NCI-H526 (cell line): ENCODE measurements around the gene PLK3.
"Not testable (repeated sequence)": the region's sequence is repeated elsewhere in the genome, so short reads cannot be mapped to it uniquely, and the experiment has no call there.

Experiments
- DNase-seq, 2 experiments: peaks; one replicate each; lab custom pipeline; 2025; lab: John Stamatoyannopoulos, UW

PLK3 gene

DNA sequence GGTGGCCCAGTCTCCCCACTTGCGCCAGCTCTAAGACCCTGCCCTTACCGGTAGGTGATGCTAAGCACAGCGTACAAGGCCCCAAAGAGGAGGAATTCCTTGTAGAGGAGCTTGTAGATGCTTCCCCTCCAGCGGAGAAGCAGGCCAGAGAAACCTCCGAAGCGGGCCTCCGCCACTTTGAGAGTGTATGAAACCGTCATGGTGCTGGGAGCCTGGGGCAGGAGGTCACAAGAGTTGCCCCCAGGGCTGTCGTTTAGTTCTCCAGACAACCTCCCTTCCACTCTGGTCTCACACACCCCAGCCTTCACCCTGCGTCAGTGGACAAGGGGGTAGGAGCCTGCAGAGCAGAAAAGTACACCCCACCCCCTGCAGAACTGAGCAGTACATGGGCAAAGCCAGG is 12.7 kb upstream of the PLK3 start:
- no peak for DNase-seq

DNA sequence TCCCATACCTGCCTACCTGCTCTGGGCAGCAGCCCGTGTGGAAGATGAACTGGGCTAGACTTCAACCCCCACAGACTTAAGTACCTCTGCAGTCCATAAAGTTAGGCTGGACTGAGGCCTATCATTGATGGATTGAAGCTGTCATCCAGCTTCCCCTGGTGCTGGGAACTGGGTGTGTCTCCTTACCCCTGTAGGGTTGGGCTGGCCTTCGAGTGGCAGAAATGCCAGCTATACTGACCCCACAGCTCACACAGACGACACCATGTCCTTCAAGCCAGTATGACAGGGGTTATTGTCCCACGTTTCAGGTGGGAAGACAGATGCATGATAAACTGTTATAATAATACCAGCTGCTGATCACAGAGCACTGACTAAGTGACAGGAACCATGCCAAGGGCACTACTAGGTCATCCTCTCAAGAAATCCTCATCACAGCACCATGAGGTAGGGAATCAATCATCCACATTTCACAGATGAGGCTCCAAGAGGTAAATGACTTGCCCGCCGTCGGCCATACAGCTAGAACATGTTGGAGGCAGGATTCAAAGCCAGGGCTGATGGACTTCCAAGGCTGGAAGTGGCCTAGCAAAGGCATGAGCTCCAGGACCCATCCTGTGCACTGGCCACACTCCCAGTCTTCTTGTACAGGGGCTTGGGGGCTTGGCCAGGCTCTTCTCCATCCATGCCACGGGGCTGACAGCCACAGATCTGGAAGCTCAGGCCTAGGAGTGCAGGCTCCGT is 11.9 kb upstream of the PLK3 start, which contains the start of gene BEST4:
TSS of gene BEST4 (minus strand) at position 51 of the 741 bp plus-strand sequence. CDS start 465 bp downstream, outside the sequence.
- DNase-seq = no peak

DNA sequence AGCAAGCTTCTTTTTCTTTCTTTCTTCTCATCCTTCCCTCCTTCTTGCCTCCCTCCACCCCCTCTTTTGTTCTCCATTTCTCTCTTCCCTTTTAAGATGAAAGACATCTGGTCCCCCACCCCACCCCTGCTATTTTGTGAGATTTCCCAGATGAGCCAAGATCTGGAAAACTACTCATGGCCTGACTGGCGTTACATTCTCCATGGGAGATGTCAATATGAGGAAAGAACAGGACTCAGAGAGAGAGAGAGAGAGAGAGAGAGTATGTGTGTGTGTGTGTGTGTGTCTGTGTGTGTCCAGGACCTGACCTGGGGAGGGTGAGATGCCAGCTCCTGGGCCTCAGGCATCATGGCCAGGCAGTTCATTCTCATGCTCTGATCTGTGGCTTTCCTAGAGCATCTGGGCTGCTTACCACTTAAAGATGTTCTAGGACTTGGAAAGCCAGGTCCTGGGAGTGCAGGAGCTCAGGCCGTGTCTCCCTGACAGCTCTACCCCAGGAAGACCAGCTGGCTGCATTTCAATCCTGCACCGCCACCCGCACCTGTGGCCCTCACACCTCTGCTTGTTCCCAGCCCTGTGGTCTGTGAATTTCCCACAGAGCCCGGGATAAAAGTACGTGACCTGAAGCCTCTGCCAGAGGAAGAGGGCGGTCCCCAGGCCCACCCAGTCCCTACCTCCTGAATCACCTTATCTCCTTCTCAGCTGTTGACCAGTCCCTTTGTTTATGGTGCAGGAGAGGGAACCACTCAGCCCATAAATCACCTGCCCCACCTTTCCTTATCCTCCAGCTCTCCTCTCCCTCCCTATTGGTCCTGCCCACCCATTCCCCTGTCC is 9.0 kb upstream of the PLK3 start:
- DNase-seq = no peak

DNA sequence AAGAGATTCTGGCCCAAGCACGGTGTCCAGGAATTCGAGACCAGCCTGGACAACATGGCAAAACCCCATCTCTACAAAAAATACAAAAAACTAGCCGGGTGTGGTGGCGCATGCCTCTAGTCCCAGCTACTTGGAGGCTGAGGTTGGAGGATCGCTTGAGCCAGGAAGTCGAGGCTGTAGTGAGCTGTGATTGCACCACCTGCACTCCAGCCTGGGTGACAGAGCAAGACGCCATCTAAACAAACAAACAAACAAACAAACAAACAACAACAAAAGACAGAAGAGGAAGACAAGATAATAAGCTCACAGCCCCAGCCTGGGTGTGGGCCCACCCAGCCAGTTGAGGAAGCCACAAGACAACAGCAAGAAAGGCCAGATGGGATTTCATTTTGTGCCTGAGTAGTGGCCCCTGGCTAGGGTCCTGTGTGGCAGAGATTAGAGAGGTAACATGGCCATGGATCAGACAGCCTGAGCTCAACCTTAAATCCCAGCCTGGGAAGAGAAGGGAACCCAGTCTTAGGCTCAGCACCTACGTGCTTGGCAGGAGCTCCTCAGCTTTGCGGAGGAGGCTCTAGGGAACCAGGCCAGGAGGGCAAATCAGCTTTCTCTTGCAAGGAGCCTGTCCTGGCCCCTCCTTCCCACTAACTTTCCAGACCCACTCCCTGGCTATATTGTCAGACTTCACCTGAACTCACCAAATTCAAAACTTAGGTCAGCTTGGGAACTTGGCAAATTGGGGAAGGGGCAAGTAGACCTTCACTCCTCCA is 7.3 kb upstream of the PLK3 start:
- DNase-seq = no peak

DNA sequence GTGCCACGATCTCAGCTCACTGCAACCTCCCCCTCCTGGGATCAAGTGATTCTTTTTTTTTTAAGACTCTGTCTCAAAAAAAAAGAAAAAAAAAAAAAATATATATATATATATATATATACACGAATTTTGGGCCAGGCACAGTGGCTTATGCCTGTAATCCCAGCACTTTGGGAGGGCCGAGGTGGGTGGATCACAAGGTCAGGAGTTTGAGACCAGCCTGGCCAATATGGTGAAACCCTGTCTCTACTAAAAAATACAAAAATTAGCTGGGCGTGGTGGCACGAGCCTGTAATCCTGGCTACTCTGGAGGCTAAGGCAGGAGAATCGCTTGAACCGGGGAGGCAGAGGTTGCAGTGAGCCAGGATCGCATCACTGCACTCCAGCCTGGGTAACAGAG is 2.3 kb upstream of the PLK3 start:
- DNase-seq = not testable (repeated sequence)

DNA sequence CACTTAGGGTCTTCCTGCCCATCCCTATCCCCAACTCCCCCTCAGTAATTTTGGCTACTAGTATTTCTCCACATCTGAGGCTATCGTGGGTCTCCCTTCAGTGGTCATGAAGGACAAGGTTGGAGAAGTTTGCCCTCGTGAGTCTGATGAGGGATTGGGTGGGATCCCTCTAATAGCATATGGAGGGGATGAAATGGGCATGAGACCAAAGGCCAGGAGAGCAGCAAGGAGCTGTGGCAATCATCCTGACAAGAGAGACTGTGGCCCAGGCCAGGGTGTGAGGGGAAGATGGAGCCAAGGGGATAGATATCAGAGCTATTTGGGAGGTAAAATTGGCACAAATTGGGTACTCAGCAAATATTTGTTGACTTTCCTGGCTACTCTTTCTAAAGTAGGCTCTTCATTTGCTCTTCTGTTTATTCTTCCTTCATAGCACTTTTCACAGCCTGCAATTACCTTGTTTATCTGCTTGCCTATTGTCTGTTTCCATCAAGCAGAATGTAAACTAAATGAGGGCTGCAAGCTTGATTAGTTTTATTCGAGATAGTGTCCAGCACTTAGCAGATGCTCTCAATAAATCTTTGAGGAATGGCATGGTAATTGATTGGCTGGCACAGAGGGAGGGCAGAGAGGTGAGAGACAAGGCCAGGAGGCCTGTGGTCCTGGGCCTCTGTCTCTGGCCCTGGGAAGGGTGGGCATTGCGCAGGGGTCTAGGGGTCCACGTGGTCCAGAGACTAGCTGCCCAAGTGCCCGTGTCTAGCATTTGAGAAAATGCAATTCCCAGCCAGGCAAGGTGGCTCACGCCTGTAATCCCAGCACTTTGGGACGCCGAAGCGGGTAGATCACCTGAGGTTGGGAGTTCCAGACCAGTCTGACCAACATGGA is 1.5 kb upstream of the PLK3 start:
- DNase-seq = no peak

DNA sequence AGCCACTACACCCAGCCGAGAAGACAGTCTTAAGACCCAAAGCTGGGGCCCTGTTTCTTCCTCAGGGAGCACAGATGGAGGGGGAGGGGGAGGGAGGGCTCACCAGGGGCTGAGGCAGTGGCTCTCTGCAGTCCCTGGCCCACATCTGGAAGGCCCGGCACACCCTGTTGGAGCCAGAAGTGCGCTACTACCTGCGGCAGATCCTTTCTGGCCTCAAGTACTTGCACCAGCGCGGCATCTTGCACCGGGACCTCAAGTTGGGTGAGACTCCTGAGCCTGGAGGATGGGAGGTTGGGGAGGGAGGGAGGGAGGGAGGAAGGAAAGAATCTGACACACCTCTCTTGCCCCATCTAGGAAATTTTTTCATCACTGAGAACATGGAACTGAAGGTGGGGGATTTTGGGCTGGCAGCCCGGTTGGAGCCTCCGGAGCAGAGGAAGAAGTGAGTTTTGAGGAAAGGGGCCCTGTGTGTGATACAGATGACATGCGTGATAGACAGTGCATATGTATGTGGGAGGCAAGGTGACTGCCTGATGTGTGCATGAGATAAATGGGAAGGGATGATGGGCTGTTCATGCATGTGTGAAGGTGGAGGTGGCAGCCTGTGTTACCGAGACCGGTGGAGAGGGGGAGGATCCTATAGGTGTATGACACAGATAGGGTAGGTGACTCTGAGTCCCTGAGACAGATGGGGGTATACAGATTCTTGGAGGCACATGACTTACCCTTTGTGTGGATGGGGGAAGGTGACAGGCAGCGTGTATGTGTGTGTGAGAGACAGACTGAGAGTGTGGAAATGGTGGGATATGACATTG is 1.5 kb downstream of the PLK3 start:
- no peak for DNase-seq

DNA sequence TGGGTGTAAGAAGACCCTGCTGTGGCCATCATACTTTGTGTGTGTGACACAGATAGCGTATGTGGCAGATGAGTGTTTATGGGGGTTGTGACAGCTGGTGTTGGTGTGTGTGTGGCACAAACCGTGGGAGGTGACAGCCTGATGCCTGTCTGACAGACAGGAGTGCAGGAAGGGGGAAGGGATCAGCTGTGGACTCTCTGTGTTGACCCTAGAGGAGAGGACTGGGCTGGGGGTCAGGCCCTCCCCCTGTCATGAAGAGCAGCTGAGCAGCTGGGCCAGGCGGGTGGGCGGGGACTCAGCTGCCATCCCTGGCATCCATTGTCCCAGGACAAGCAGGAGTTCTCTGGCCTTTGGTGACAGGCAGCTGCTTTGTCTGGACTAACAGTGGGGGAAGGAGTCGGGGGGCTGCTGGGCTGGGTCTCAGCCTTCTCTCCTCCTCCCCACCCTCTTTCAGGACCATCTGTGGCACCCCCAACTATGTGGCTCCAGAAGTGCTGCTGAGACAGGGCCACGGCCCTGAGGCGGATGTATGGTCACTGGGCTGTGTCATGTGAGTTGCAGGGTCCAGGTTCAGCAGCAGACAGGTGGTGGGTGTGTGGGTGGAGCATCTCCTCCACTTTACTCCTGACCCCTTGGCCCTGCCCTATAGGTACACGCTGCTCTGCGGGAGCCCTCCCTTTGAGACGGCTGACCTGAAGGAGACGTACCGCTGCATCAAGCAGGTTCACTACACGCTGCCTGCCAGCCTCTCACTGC is 2.3 kb downstream of the PLK3 start:
- no peak for DNase-seq

DNA sequence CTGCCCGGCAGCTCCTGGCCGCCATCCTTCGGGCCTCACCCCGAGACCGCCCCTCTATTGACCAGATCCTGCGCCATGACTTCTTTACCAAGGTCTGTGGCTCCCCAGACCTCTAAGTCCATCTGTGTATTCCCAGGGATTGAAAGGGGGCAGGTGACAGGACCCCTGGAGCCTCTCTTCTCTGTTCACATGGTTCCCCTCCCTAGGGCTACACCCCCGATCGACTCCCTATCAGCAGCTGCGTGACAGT is 2.8 kb downstream of the PLK3 start:
- DNase-seq = no peak

DNA sequence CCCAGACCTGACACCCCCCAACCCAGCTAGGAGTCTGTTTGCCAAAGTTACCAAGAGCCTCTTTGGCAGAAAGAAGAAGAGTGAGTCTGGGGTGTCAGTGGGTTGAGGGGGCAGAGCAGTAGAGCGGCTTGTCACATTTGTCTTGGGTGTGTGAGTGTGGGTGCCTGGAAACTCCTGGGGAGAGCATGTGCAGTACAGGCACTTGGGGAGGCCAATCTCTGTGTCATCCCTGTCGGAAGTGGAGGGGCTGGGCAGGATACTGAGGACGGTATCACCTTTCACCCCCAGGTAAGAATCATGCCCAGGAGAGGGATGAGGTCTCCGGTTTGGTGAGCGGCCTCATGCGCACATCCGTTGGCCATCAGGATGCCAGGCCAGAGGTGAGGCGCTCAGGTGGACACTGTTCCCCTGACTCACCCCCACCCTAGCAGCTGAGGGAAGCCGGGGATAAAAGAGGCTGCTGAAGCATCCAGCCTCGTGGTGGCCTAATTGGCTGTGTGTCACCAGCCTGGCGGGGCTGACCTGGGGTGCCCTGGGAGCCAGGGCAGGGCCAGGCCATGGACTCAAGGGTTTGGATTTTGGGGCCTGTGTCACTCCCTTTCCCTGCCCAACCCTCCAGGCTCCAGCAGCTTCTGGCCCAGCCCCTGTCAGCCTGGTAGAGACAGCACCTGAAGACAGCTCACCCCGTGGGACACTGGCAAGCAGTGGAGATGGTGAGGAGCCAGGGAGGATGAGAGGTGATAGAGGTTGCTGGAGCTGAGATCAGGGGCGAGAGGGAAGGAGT is 3.3 kb downstream of the PLK3 start:
- DNase-seq = no peak

DNA sequence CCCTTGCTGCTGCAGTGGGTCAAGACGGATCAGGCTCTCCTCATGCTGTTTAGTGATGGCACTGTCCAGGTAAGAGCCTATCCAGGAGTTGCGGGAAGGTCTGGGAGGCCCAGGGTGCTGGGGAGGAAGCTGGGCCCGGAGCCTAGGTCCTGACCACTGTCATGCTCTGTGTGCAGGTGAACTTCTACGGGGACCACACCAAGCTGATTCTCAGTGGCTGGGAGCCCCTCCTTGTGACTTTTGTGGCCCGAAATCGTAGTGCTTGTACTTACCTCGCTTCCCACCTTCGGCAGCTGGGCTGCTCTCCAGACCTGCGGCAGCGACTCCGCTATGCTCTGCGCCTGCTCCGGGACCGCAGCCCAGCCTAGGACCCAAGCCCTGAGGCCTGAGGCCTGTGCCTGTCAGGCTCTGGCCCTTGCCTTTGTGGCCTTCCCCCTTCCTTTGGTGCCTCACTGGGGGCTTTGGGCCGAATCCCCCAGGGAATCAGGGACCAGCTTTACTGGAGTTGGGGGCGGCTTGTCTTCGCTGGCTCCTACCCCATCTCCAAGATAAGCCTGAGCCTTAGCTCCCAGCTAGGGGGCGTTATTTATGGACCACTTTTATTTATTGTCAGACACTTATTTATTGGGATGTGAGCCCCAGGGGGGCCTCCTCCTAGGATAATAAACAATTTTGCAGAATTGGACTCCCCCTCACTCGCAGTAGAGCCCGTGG is 5.3 kb downstream of the PLK3 start:
- DNase-seq = no peak

DNA sequence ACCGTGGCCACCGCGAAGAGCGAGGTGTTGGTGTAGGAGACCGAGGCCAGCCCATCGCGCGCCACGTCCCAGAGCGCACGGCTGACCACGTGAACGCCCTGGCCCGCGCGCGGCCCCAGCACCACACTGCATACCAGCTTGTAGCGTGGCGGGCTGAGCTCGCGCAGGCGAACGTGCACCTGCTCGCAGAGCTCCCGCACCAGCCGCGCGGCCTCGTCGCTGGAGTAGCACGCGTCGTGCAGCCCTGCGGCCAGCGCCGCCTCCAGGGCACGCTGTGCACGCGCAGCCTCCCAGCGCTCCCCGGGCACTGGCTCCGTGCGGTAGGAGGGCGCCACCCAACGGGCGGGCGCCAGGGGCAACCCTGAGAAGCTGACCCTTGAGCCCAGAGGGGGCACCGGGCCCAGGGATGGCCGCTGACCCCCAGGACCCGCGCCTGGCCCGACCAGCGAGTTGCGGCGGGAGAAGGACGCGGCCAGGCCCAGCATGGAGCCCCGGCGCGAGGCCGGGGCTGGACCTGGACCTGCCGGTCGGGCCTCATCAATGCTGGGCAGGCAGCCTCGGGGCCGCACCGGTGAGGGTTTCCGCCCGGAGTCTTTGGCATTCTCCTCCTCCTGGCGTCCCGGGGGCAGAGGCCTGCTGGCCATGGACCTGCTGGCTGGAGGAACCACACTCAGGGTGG is 6.0 kb downstream of the PLK3 start:
- no peak for DNase-seq

DNA sequence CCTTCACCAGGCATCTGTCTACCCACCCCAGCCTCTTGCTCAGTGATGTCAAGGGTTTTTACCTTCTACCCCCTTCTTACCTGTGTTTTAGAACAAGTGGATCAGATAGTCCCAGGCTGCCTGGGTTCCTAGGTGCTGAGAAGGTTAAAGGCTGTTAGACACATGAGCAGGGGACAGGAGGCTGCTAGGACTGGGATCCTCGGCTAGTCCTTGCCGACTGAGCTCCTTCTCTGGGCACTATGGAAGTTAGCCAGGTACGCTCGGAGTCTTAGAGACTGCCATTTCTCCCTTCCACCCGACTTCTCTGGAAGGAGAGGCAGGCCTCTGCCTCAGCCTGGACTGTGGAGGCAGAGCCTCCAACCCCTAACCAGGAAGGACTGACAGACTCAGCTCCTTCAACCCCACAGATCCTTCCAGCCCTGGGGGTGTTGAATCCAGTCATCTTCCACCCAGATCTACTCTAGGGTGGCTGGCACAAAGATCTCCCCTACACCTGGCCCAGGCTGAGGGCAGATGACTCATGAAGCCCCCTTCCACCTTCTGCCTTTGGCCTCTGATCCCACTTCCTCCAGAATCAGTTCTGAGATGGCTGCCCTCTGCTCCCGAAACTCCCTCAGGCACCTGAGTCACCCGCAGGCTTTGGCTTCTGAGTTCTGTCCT is 6.7 kb downstream of the PLK3 start, which contains the start of gene DYNLT4:
TSS of gene DYNLT4 (minus strand) at position 648 of the 660 bp plus-strand sequence. CDS start 683 bp downstream, outside the sequence.
- DNase-seq = no peak

DNA sequence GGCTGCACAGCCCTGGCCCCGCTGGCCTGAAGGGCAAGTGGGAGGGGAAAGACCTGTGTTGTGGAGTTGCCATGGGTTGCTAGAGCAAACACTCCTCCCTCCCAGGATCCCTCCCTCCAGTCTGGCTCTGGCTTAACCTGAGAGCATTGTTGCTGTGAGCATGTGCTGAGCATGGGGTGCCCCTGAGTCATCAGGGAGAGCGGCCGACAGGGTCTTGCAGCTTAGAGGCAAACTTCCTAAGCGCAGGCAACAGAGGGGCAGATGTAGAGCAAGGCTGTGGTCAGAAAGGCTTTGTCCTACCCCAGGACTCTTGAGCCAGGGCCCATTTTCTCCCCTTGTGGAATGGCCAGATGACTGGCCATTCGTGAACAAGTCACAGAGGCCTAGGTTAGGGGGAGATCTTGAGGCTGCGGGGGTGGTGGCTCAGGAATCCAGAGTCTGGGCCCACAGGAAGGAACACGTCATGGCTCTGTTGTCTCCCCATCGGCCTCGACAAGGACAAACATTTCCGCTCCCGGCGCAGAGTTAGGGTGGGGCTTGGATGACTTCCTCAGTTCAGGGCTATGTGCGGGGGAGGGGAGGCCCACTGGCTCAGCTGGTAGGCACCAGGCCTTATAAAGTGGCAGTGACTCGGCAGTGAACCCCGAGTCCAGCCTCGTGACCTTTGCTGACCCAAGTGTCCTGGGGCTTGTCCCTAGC is 7.3 kb downstream of the PLK3 start:
- DNase-seq = peak in 1 of 2 experiments; percentile 53

DNA sequence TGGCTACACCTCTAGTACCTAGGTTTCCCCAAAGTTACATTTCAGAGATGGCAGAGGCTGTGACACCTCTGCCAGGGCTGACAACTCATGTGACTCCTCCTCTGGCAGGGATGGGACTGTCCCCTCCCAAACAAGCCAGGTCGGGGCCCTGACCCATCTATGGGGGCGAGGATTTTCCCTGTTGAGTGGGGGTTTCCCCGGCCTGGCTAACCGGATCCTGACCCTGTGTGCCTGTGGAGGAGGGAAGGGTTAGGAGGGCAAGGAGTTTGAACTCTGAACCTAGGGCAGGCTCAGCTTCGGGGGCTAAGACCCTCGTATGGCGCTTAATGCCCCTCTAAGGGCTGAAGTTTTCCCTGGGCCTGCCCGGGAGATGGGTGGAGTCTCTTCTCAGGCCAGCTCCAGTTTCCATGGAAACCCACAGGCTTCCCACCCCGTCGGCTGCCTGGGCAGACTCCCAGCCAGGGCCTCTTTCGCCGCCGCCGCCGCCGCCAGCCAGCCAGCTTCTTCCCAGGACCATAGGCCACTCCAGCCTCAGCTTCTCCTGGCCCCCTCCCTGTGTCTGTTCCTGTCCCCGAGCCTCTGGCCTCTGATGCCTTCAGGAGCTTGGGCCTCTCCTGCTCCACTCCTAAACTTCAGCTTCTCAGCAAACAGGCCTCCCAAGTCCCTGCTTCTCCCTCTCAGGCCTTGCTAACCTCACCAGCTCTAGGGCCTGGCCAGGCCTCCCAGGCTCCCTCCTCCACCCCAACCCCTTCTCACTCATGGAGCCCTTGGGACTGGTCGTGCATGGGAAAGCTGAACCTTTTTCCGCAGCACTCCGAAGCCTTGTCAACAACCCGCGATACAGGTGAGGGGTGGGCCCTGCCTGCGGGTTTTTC is 8.1 kb downstream of the PLK3 start, which contains the start of gene BTBD19:
TSS of gene BTBD19 (plus strand) at position 461 of the 875 bp plus-strand sequence. CDS start at position 759, 298 bp downstream.
- DNase-seq = no peak
